Psoas muscle (tissue), 8 donors: ENCODE results near the gene HOPX. TPM values are rescaled to one million over a fixed set of nuclear protein-coding genes. Genes with fewer than 3 reads are reported as not detected.

ENCODE experiments used
- ATAC-seq, 4 donors: fragments of 200-7000 bp; cut with Tn5 transposase; one replicate each; pipeline ENCODE4 v1.9.1; 2020; ENCODE audit warnings: moderate library complexity in 3 of 4, mild to moderate bottlenecking in 2 of 4
- DNase-seq, 2 donors: peaks; one replicate each; pipeline ENCODE4 v3.0.0-alpha.2; 2020
- H3K27ac ChIP-seq: fragments of 200-600 bp; one replicate; pipeline ENCODE4 v1.8.0; 2022
- H3K27me3 ChIP-seq, 3 donors: fragments of 200-600 bp in 1 of 3; one replicate each; pipeline versions ENCODE4 v1.6.1 to v1.8.0; 2013 to 2022; ENCODE audit warnings: low read length in 2 of 3, mild to moderate bottlenecking in 2 of 3, moderate library complexity in 1 of 3; ENCODE audit not compliant: insufficient read depth in 3 of 3
- H3K36me3 ChIP-seq, 2 donors: fragments of 200-600 bp in 1 of 2; one replicate each; pipeline versions ENCODE4 v1.6.1 to v1.8.0; 2013 to 2022; ENCODE audit warnings: low read depth in 1 of 2, mild to moderate bottlenecking in 1 of 2, moderate library complexity in 1 of 2; ENCODE audit not compliant: insufficient read depth in 1 of 2
- H3K4me1 ChIP-seq: fragments of 200-600 bp; one replicate; pipeline ENCODE4 v1.8.0; 2022
- H3K4me3 ChIP-seq: fragments of 200-600 bp; one replicate; pipeline ENCODE4 v1.8.0; 2022; ENCODE audit warnings: mild to moderate bottlenecking
- H3K9me3 ChIP-seq: fragments of 200-600 bp; one replicate; pipeline ENCODE4 v1.8.0; 2022
- WGBS, 3 donors: extraction: QIAGEN DNeasy Blood & Tissue Kit; methylation state at CpG; one replicate each; pipeline versions ENCODE4 v1.1.6 to v1.1.7; 2013; 5-methylcytosine and 5-hydroxymethylcytosine counted together
- intact Hi-C, 2 donors: fragments of 100-400 bp; cut with DNase I; formaldehyde crosslinking; loops; one replicate each; pipeline versions ENCODE4 v1.11.0 to v1.14.2; 2022
- polyA plus RNA-seq, 3 donors: library from polyadenylated mRNA; stranded (reverse); fragments of 200-250 nt; gene quantifications; one replicate each; pipeline ENCODE4 v1.2.3, GENCODE V29; 2013
- total RNA-seq, 4 donors: library from RNA; stranded (reverse); fragmentation: NEBNext Ultra II Directional in 2 of 4; extraction: Animal tissue kit (Norgen Biotek cat#: 25700) in 2 of 4; gene quantifications; one replicate each; pipeline versions ENCODE4 v1.2.1 to v1.2.4, GENCODE V29; 2021 to 2023
- TF ChIP-seq, protein P1 (sequence below): fragments of 200-600 bp; IDR thresholded peaks from one replicate; pipeline ENCODE4 v1.8.0; 2022; ENCODE audit warnings: antibody characterized with exemption
- donor health status: healthy with polysubstance abuse.
- donor health status: DM: no; HTN: no; CAD: no; lungs with moderate emphysema.
- donor health status: Bipolar disorder and iron deficiency.
- donor health status: healthy.
- donor health status: DM: yes; HTN: yes; CAD: no.
- donor health status: DM: no; HTN: no; CAD: no.
- donor health status: DM: no; HTN: no; CAD: no.
- donor health status: DM: yes; HTN: yes; CAD: no.

HOPX gene
- total and polyA plus RNA-seq, 7 donors, result 4.0 to 9.8 (median 5.9) TPM

DNA sequence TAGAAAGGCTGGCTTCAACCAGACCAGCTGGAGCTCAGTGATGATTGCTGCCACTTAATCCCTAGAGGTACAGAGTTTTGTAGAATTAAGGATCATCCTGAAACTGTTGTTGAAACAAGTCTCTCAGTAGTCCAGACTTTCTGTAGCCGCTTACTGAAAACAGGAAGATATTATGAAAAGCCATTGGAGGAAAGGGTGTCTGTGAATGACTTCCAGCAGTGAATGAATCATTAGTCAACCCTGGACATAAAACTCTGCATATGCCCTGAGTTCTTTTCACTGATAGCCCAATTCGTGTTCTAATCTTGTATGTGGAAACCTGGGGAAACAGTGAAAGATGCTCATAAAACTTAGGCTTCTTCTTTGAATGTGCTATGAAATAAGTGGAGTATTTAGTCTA, 14.8 kb downstream of the HOPX start:
- ATAC-seq (no peak), DNase-seq (no peak)
- intact Hi-C loops, result no loop called here
- Histone ChIP-seq H3K27ac (no peak overlapping the region), H3K4me1 (no peaks in the 10 kb centered on the region), H3K9me3 (no peaks in the 10 kb centered on the region), H3K36me3 (peaks cover 0 to 40% of the 10 kb centered on the region in 2 donors), H3K27me3 (no peaks in the 10 kb centered on the region), H3K4me3 (no peak overlapping the region)
- WGBS, 3 donors, result 75 to 76% (median 75%) methylated on average over 2 of the region's 2 CpGs
- TF ChIP-seq, protein P1, sequence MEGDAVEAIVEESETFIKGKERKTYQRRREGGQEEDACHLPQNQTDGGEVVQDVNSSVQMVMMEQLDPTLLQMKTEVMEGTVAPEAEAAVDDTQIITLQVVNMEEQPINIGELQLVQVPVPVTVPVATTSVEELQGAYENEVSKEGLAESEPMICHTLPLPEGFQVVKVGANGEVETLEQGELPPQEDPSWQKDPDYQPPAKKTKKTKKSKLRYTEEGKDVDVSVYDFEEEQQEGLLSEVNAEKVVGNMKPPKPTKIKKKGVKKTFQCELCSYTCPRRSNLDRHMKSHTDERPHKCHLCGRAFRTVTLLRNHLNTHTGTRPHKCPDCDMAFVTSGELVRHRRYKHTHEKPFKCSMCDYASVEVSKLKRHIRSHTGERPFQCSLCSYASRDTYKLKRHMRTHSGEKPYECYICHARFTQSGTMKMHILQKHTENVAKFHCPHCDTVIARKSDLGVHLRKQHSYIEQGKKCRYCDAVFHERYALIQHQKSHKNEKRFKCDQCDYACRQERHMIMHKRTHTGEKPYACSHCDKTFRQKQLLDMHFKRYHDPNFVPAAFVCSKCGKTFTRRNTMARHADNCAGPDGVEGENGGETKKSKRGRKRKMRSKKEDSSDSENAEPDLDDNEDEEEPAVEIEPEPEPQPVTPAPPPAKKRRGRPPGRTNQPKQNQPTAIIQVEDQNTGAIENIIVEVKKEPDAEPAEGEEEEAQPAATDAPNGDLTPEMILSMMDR, result no peak

DNA sequence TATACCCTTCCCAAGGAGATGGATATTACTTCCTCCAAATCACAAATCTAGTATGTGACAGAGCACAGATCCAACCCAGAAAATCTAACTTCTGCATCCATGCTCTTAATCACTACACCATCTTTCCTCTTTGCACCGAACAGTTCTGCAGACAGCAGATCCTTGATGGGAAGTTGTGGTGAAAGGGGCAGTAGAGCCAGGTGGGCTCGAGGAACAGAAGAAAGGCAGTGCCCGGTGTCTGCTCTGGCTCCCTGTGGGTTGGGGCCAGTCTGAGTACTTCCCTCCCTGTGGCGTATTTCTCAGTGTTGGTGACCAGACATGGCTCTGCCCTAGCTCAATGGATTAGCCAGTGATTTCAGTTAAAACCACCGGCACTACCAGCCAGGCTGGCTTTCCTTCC, 15.3 kb downstream of the HOPX start:
- H3K36me3 ChIP-seq, result peaks cover 0 to 41% of the 10 kb centered on the region in 2 donors
- H3K9me3 ChIP-seq, result no peaks in the 10 kb centered on the region
- DNase-seq (no peak), ATAC-seq (no peak)
- no peaks in the 10 kb centered on the region for H3K27me3 ChIP-seq
- intact Hi-C loops, result no loop called here
- WGBS, 3 donors, result 71 to 80% (median 75%) methylated on average over 5 of the region's 5 CpGs
- H3K4me1 ChIP-seq, result no peaks in the 10 kb centered on the region
- H3K4me3 ChIP-seq, result no peak overlapping the region
- H3K27ac ChIP-seq, result no peak overlapping the region
- TF ChIP-seq, protein P1, result no peak

DNA sequence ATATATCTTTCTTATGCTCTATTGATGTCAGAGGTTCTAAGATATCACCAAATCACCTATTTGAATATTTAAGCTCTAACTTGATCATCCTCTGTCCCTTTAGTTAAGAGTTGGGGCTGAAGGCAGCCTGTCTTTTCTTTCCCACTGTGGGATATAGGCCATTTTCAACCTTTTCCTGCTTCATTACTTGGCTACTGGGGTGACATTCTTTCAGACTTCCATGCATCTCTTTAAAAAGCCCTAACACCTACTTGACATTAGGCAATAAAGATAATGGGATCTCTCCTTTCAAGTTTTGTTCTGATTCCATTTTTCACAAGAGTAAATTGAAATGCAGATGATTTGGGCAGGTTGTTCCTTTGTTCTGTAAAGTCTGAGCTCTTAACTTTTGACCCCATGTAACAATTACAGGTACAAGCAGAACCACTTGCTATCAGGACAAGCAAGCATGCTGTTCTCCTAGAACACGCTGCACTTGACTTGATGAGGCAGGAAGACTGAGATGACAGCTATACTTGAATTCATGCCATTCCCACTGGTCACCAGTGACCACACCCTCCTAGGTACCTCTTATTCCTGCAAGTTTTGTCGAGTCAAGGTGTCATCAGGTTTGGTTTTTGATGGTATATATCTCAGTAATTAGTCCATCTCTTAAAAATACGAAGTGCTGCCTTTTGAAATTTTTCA, 18.2 kb downstream of the HOPX start:
- Histone ChIP-seq H3K36me3 (peaks cover 0 to 45% of the 10 kb centered on the region in 2 donors), H3K27ac (no peak overlapping the region), H3K9me3 (no peaks in the 10 kb centered on the region), H3K4me1 (peaks cover 3% of the 10 kb centered on the region), H3K27me3 (no peaks in the 10 kb centered on the region), H3K4me3 (no peak overlapping the region)
- WGBS, 3 donors, result 76 to 80% (median 78%) methylated on average over 3 of the region's 3 CpGs
- TF ChIP-seq, protein P1, result no peak
- intact Hi-C loops, result no loop called here
- DNase-seq (no peak), ATAC-seq (no peak)

DNA sequence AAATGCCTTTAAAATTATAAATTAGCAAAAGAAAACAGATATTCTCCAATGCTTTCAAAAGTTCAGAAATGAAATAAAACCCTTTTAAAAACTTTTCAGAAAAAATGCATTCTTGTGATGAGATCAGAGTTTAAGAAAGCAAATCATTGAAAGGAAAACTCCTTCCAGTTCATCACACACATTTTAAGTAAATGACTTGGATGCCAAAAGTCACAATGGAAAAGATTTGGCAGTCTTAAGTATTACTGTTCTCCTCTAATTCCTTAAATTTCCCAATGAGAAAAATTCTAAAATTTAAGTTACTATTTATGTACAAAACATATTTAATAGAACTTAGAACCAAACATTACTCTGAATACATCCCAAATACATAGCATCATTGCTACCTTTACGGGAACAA, 21.1 kb downstream of the HOPX start:
- H3K9me3 ChIP-seq, result no peaks in the 10 kb centered on the region
- H3K27ac ChIP-seq, result no peak overlapping the region
- ATAC-seq (no peak), DNase-seq (no peak)
- no peaks in the 10 kb centered on the region for H3K27me3 ChIP-seq
- WGBS, 3 donors, result 84 to 95% (median 92%) methylated on average over 1 of the region's 1 CpG
- H3K36me3 ChIP-seq, result peaks cover 0 to 26% of the 10 kb centered on the region in 2 donors
- TF ChIP-seq, protein P1, result no peak
- intact Hi-C loops, result loop anchor here (10.0 kb wide), 1 partner anchor 85 kb away; no protein-coding TSS in a partner anchor
- peaks cover 15% of the 10 kb centered on the region for H3K4me1 ChIP-seq
- no peak overlapping the region for H3K4me3 ChIP-seq

DNA sequence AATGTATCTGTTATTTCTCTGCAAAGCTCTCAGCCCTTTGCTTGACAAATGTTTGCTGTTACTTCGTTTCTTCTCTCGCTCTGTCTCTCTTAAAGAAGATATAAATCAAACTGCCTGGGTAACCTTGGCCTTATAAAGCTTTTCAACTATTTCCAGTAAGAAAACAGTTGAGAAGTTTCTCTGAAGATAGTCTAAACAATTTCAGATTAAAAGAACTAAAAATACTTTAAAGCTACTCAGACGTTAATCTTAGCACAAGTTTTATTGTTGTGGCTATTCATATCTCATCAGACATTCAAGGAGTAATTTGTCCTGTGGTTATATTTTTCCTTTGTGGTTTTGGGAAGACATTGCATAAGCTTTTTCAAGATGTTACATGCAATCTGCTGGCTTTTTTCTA, 22.6 kb downstream of the HOPX start:
- no peaks in the 10 kb centered on the region for H3K9me3 ChIP-seq
- no peak overlapping the region for H3K27ac ChIP-seq
- H3K36me3 ChIP-seq, result peaks cover 0 to 17% of the 10 kb centered on the region in 2 donors
- WGBS, 3 donors, result 49 to 59% (median 58%) methylated on average over 3 of the region's 3 CpGs
- TF ChIP-seq, protein P1, result no peak
- no peak overlapping the region for H3K4me3 ChIP-seq
- no peaks in the 10 kb centered on the region for H3K27me3 ChIP-seq
- intact Hi-C loops, result loop anchor here (10.0 kb wide), 1 partner anchor 84 kb away; no protein-coding TSS in a partner anchor
- H3K4me1 ChIP-seq, result peaks cover 29% of the 10 kb centered on the region
- DNase-seq (no peak), ATAC-seq (no peak)
